ENCODE measurements around the gene NR1D1.

GRCh38 chr17:40148527-40148926 lies 48.1 kb upstream of the NR1D1 start:
- TF ChIP-seq EZH2phosphoT487 (IDR thresholded peaks at IDR 0.05; ENCODE audit: borderline replicate concordance, low read depth, low read length) (no peak), CTCF (conservative IDR thresholded peaks at IDR 0.05; ENCODE audit: low read length) (no peak)
